Panc1 (cell line): ENCODE data around the gene ZFP36L1. TPM values are rescaled to one million over a fixed set of nuclear protein-coding genes. Genes with fewer than 3 reads are reported as not detected.

Source experiments
- ATAC-seq: fragments of 200-7000 bp; cut with Tn5 transposase; 2 replicates; pipeline ENCODE4 v1.9.1; 2020; ENCODE audit warnings: mild to moderate bottlenecking, moderate library complexity
- BruUV-seq: library from RNA; stranded (reverse); fragments of 400-500 nt; replicated peaks from 2 replicates; lab custom pipeline; 2021; lab: Mats Ljungman, UMichigan
- CTCF ChIA-PET: fragments of 300-600 bp; sonication (Branson Sonifier 250); formaldehyde crosslinking; loops from one replicate; lab custom pipeline; 2022; ENCODE audit warnings: antibody characterized with exemption; lab: Charles Lee
- POLR2A ChIA-PET: fragments of 300-600 bp; sonication (Branson Sonifier 250); formaldehyde crosslinking; loops from one replicate; lab custom pipeline; 2022; ENCODE audit warnings: antibody characterized with exemption; lab: Charles Lee
- DNase-seq: peaks from one replicate; pipeline ENCODE4 v3.0.0-alpha.2; 2010; ENCODE audit warnings: low read depth, low spot score
- H3K27ac ChIP-seq: 2 replicates; pipeline ENCODE4 v1.5.1; 2011; ENCODE audit warnings: mild to moderate bottlenecking, low read length, inconsistent platforms
- H3K27me3 ChIP-seq: fragments of 200-500 bp; sonication (Bioruptor generic); 2 replicates; pipeline ENCODE4 v1.6.0; 2014; ENCODE audit warnings: low read length, inconsistent platforms; ENCODE audit not compliant: control insufficient read depth, insufficient read depth
- H3K36me3 ChIP-seq: fragments of 200-500 bp; sonication (Bioruptor generic); 2 replicates; pipeline ENCODE4 v1.5.1; 2014; ENCODE audit warnings: inconsistent platforms, mild to moderate bottlenecking, low read length, moderate library complexity; ENCODE audit not compliant: control insufficient read depth, insufficient read depth
- H3K4me1 ChIP-seq: 2 replicates; pipeline ENCODE4 v1.5.1; 2011; ENCODE audit warnings: inconsistent platforms, mild to moderate bottlenecking, low read length, moderate library complexity; ENCODE audit not compliant: control insufficient read depth, insufficient read depth
- H3K4me3 ChIP-seq, 2 experiments: 2 replicates each; pipeline ENCODE4 v1.5.1; 2011 to 2012; ENCODE audit warnings: low read depth in 2 of 2, low read length in 2 of 2, mild to moderate bottlenecking in 2 of 2, inconsistent platforms in 1 of 2, moderate library complexity in 1 of 2
- H3K9me3 ChIP-seq: fragments of 200-500 bp; sonication (Bioruptor generic); 2 replicates; pipeline ENCODE4 v1.5.1; 2014; ENCODE audit warnings: low read depth, mild to moderate bottlenecking, inconsistent platforms, low read length, moderate library complexity; ENCODE audit not compliant: control insufficient read depth, insufficient read depth
- CTCF ChIP-seq: fragments of 450-650 bp; IDR thresholded peaks from 2 replicates; pipeline ENCODE4 v1.5.1; 2017; ENCODE audit warnings: mild to moderate bottlenecking
- POLR2AphosphoS5 ChIP-seq: IDR thresholded peaks from 2 replicates; pipeline ENCODE4 v1.6.1; 2012; ENCODE audit warnings: mild to moderate bottlenecking, low read depth, low read length, moderate library complexity
- REST ChIP-seq, 2 experiments: IDR thresholded peaks; 2 replicates each; pipeline ENCODE4 v1.6.1; 2011 to 2012; ENCODE audit warnings: low read depth in 2 of 2, control low read depth in 1 of 2, low read length in 1 of 2, mild to moderate bottlenecking in 1 of 2, moderate library complexity in 1 of 2; ENCODE audit not compliant: insufficient read depth in 1 of 2
- SIN3A ChIP-seq: IDR thresholded peaks from 2 replicates; pipeline ENCODE4 v1.6.1; 2012; ENCODE audit warnings: low read depth, mild to moderate bottlenecking, low read length, moderate library complexity, borderline replicate concordance; ENCODE audit not compliant: insufficient read depth
- TCF7L2 ChIP-seq: IDR thresholded peaks from 2 replicates; pipeline ENCODE4 v1.6.1; 2011; ENCODE audit warnings: mild to moderate bottlenecking, low read depth, low read length, inconsistent platforms
- in situ Hi-C: cut with HindIII; loops from 2 replicates; pipeline ENCODE4 v1.10.0; 2016; ENCODE audit warnings: low sequenced_read_pairs, low pct_unique_long_range_greater_than_20kb
- intact Hi-C: fragments of 100-400 bp; cut with micrococcal nuclease; formaldehyde crosslinking; loops from one replicate; pipeline ENCODE4 v1.10.0; 2022; ENCODE audit not compliant: unreplicated experiment
- total RNA-seq: library from RNA; stranded (reverse); gene quantifications from one replicate; pipeline ENCODE4 v1.2.1, GENCODE V29; 2021; ENCODE audit not compliant: unreplicated experiment

The ZFP36L1 gene
- total RNA-seq, 1 experiment from 2014 or later = 84.9 TPM

GRCh38 chr14:68741477-68741791 is 51.4 kb downstream of the ZFP36L1 start:
- Histone ChIP-seq H3K4me3 (no peak overlapping the region), H3K9me3 (no peaks in the 10 kb centered on the region), H3K36me3 (no peaks in the 10 kb centered on the region), H3K27me3 (no peaks in the 10 kb centered on the region), H3K27ac (no peak overlapping the region), H3K4me1 (no peaks in the 10 kb centered on the region)
- POLR2A ChIA-PET = no interaction called here
- CTCF ChIA-PET = no interaction called here
- intact Hi-C loops (no loop called here), in situ Hi-C loops (no loop called here)
- TF ChIP-seq POLR2AphosphoS5 (no peak), SIN3A (no peak), TCF7L2 (no peak), CTCF (no peak), REST (IDR thresholded peaks at IDR 0.05; ENCODE audit: insufficient read depth in 1 of 2, low read depth in 2 of 2, low read length in 1 of 2) (no peak)
- BruUV-seq = no TSS peak
- ATAC-seq (no peak), DNase-seq (no peak)

GRCh38 chr14:68740788-68741476 is 51.9 kb downstream of the ZFP36L1 start:
- Histone ChIP-seq H3K4me3 (no peak overlapping the region), H3K36me3 (no peaks in the 10 kb centered on the region), H3K27me3 (no peaks in the 10 kb centered on the region), H3K27ac (no peak overlapping the region), H3K4me1 (no peaks in the 10 kb centered on the region), H3K9me3 (no peaks in the 10 kb centered on the region)
- ATAC-seq (no peak), DNase-seq (no peak)
- BruUV-seq = no TSS peak
- ChIA-PET CTCF (no interaction called here), POLR2A (no interaction called here)
- intact Hi-C loops = no loop called here
- TF ChIP-seq POLR2AphosphoS5 (no peak), SIN3A (no peak), REST (IDR thresholded peaks at IDR 0.05; ENCODE audit: insufficient read depth in 1 of 2, low read depth in 2 of 2, low read length in 1 of 2) (no peak), TCF7L2 (no peak), CTCF (no peak)
- in situ Hi-C loops = no loop called here
